WTC11 (cell line): Measurements from ENCODE around the gene NMU. TPM values are rescaled to one million over a fixed set of nuclear protein-coding genes. Genes with fewer than 3 reads are reported as not detected.
A peak's percentile ranks its signal among the peaks of the same experiment; 100 is the strongest.
"Not testable (repeated sequence)": the region's sequence is repeated elsewhere in the genome, so short reads cannot be mapped to it uniquely, and the experiment has no call there.

ENCODE experiments used
- ATAC-seq: fragments of 200-7000 bp; cut with Tn5 transposase; 2 replicates; pipeline ENCODE4 v1.10.0; 2021; ENCODE audit warnings: mild to moderate bottlenecking, moderate library complexity
- CTCF ChIA-PET: fragments of 300-600 bp; sonication (Branson Sonifier 250); formaldehyde crosslinking; loops from one replicate; lab custom pipeline; 2021; ENCODE audit warnings: antibody characterized with exemption; lab: Charles Lee
- POLR2A ChIA-PET: fragments of 350-600 bp; sonication (Branson Sonifier 250); formaldehyde crosslinking; loops from one replicate; lab custom pipeline; 2021; ENCODE audit warnings: antibody characterized with exemption; lab: Charles Lee
- DNase-seq: peaks from one replicate; pipeline ENCODE4 v3.0.0; 2021; ENCODE audit warnings: low spot score
- H3K27ac Mint-ChIP-seq: 2 replicates; pipeline ENCODE4 v1.8.0; 2021; ENCODE audit warnings: mixed read lengths
- H3K27me3 Mint-ChIP-seq: 2 replicates; pipeline ENCODE4 v1.8.0; 2021; ENCODE audit warnings: low read depth, mild to moderate bottlenecking, moderate library complexity, mixed read lengths
- H3K36me3 Mint-ChIP-seq: 2 replicates; pipeline ENCODE4 v1.8.0; 2021; ENCODE audit warnings: mixed read lengths
- H3K4me1 Mint-ChIP-seq: 2 replicates; pipeline ENCODE4 v1.8.0; 2022; ENCODE audit warnings: mixed read lengths
- H3K4me3 Mint-ChIP-seq: 2 replicates; pipeline ENCODE4 v1.8.0; 2021; ENCODE audit warnings: mild to moderate bottlenecking, moderate library complexity, mixed read lengths
- H3K9me3 Mint-ChIP-seq: 2 replicates; pipeline ENCODE4 v1.8.0; 2021; ENCODE audit warnings: mixed read lengths
- CBFB ChIP-seq: sonication (generic); formaldehyde crosslinking; IDR thresholded peaks from 2 replicates; pipeline ENCODE4 v1.8.1; 2022; ENCODE audit warnings: mild to moderate bottlenecking, low read depth, missing genetic modification reagents
- E2F1 ChIP-seq: sonication (generic); formaldehyde crosslinking; IDR thresholded peaks from 2 replicates; pipeline ENCODE4 v1.8.0; 2022; ENCODE audit warnings: mild to moderate bottlenecking, missing genetic modification reagents
- E2F5 ChIP-seq: sonication (generic); formaldehyde crosslinking; IDR thresholded peaks from 2 replicates; pipeline ENCODE4 v1.8.1; 2022; ENCODE audit warnings: mild to moderate bottlenecking, moderate library complexity, missing genetic modification reagents
- EMX1 ChIP-seq: fragments of 250-450 bp; sonication (Bioruptor Pico); IDR thresholded peaks from 2 replicates; pipeline ENCODE4 v1.8.0; 2021; ENCODE audit warnings: mild to moderate bottlenecking
- ESRRA ChIP-seq: sonication (generic); formaldehyde crosslinking; IDR thresholded peaks from 2 replicates; pipeline ENCODE4 v1.8.1; 2022; ENCODE audit warnings: mild to moderate bottlenecking, missing genetic modification reagents, borderline replicate concordance
- GTF2I ChIP-seq: fragments of 250-450 bp; sonication (Bioruptor Pico); conservative IDR thresholded peaks from 2 replicates; pipeline ENCODE4 v1.4.0; 2021; ENCODE audit warnings: mild to moderate bottlenecking
- HMGA2 ChIP-seq: fragments of 250-450 bp; sonication (Bioruptor Pico); IDR thresholded peaks from 2 replicates; pipeline ENCODE4 v1.4.0; 2021; ENCODE audit warnings: mild to moderate bottlenecking, moderate library complexity
- HMGXB4 ChIP-seq: sonication (generic); formaldehyde crosslinking; IDR thresholded peaks from 2 replicates; pipeline ENCODE4 v1.8.1; 2023; ENCODE audit warnings: mild to moderate bottlenecking, moderate library complexity, missing genetic modification reagents
- IRF1 ChIP-seq: sonication (generic); formaldehyde crosslinking; IDR thresholded peaks from 2 replicates; pipeline ENCODE4 v1.8.0; 2023; ENCODE audit warnings: missing genetic modification reagents
- MXD4 ChIP-seq: fragments of 250-450 bp; sonication (Bioruptor Pico); IDR thresholded peaks from 2 replicates; pipeline ENCODE4 v1.8.0; 2021; ENCODE audit warnings: mild to moderate bottlenecking, moderate library complexity, borderline replicate concordance
- NR2C2 ChIP-seq: sonication (generic); formaldehyde crosslinking; IDR thresholded peaks from 2 replicates; pipeline ENCODE4 v1.8.0; 2022; ENCODE audit warnings: mild to moderate bottlenecking, missing genetic modification reagents
- OVOL2 ChIP-seq: fragments of 250-450 bp; sonication (Bioruptor Pico); IDR thresholded peaks from 2 replicates; pipeline ENCODE4 v1.9.0; 2021; ENCODE audit warnings: mild to moderate bottlenecking, borderline replicate concordance
- PREB ChIP-seq: sonication (generic); formaldehyde crosslinking; IDR thresholded peaks from 2 replicates; pipeline ENCODE4 v1.8.1; 2022; ENCODE audit warnings: mild to moderate bottlenecking, missing genetic modification reagents, moderate library complexity, borderline replicate concordance
- STAT6 ChIP-seq: sonication (generic); formaldehyde crosslinking; conservative IDR thresholded peaks from 2 replicates; pipeline ENCODE4 v1.8.1; 2023; ENCODE audit warnings: mild to moderate bottlenecking, low read depth, missing genetic modification reagents, moderate library complexity
- TEAD1 ChIP-seq: sonication (generic); formaldehyde crosslinking; IDR thresholded peaks from 2 replicates; pipeline ENCODE4 v1.8.0; 2022; ENCODE audit warnings: mild to moderate bottlenecking, missing genetic modification reagents
- USF2 ChIP-seq: sonication (generic); formaldehyde crosslinking; IDR thresholded peaks from 2 replicates; pipeline ENCODE4 v1.8.1; 2023; ENCODE audit warnings: mild to moderate bottlenecking, missing genetic modification reagents, moderate library complexity
- ZNF121 ChIP-seq: sonication (generic); formaldehyde crosslinking; IDR thresholded peaks from 2 replicates; pipeline ENCODE4 v1.8.0; 2023; ENCODE audit warnings: missing genetic modification reagents
- ZNF263 ChIP-seq: sonication (generic); formaldehyde crosslinking; IDR thresholded peaks from 2 replicates; pipeline ENCODE4 v1.8.1; 2022; ENCODE audit warnings: low read depth, mild to moderate bottlenecking, moderate library complexity, missing genetic modification reagents
- ZSCAN18 ChIP-seq: fragments of 250-450 bp; sonication (Bioruptor Pico); IDR thresholded peaks from 2 replicates; pipeline ENCODE4 v2.1.2; 2022; ENCODE audit warnings: mild to moderate bottlenecking, moderate library complexity
- total RNA-seq: library from RNA; stranded (reverse); gene quantifications from 3 replicates; pipeline ENCODE4 v1.2.3, GENCODE V29; 2021

NMU gene
- total RNA-seq, 1 experiment from 2014 or later, result 43.7 TPM

- Mint-ChIP-seq H3K36me3 (peaks cover 14% of the 10 kb centered on the region), H3K27me3 (no peaks in the 10 kb centered on the region), H3K9me3 (peaks cover 15% of the 10 kb centered on the region), H3K27ac (peak overlapping the region; percentile 44), H3K4me1 (peaks cover 8% of the 10 kb centered on the region), H3K4me3 (no peak overlapping the region)
- TF ChIP-seq ZNF263 (CRISPR knock-in tag), result no peak
- TF ChIP-seq E2F5 (CRISPR knock-in tag), result no peak
- TF ChIP-seq TEAD1 (CRISPR knock-in tag), result no peak
- TF ChIP-seq E2F1 (CRISPR knock-in tag), result no peak
- no peak for TF ChIP-seq IRF1 (CRISPR knock-in tag)
- CTCF ChIA-PET, result no interaction called here
- ATAC-seq, result no peak
- POLR2A ChIA-PET, result no interaction called here
- DNase-seq, result no peak
Observed at GRCh38 chr4:55588160-55588559, 47.9 kb downstream of the NMU start.

GRCh38 chr4:55582773-55583172 is 53.3 kb downstream of the NMU start:
- H3K9me3 Mint-ChIP-seq, result peaks cover 31% of the 10 kb centered on the region
- DNase-seq, H3K27ac Mint-ChIP-seq, H3K4me3 Mint-ChIP-seq, H3K4me1 Mint-ChIP-seq, H3K27me3 Mint-ChIP-seq, POLR2A ChIA-PET, ATAC-seq, CTCF ChIA-PET: not testable (repeated sequence)
- peaks cover 19% of the 10 kb centered on the region for H3K36me3 Mint-ChIP-seq

GRCh38 chr4:55578341-55579010 is 57.6 kb downstream of the NMU start:
- POLR2A ChIA-PET, result no interaction called here
- no peak overlapping the region for H3K4me3 Mint-ChIP-seq
- H3K27me3 Mint-ChIP-seq, result no peaks in the 10 kb centered on the region; the same call in 1 of the 2 replicates
- no peak for ATAC-seq
- H3K9me3 Mint-ChIP-seq, result peaks cover 61% of the 10 kb centered on the region
- CTCF ChIA-PET, result no interaction called here
- H3K27ac Mint-ChIP-seq, result no peak overlapping the region
- H3K4me1 Mint-ChIP-seq, result no peaks in the 10 kb centered on the region
- DNase-seq, result no peak
- H3K36me3 Mint-ChIP-seq, result peaks cover 48% of the 10 kb centered on the region
- TF ChIP-seq ZSCAN18 (CRISPR knock-in tag) (no peak), STAT6 (CRISPR knock-in tag) (no peak), ESRRA (CRISPR knock-in tag) (no peak), HMGXB4 (no peak), EMX1 (CRISPR knock-in tag) (no peak), IRF1 (CRISPR knock-in tag) (no peak), NR2C2 (CRISPR knock-in tag) (no peak), USF2 (CRISPR knock-in tag) (no peak), GTF2I (CRISPR knock-in tag) (no peak), MXD4 (CRISPR knock-in tag) (no peak), PREB (CRISPR knock-in tag) (no peak), HMGA2 (CRISPR knock-in tag) (no peak), CBFB (no peak), OVOL2 (CRISPR knock-in tag) (no peak), ZNF121 (CRISPR knock-in tag) (no peak)
